ENCODE results near the gene PPIE. TPM values are rescaled to one million over a fixed set of nuclear protein-coding genes. Genes with fewer than 3 reads are reported as not detected.

The PPIE gene
- total RNA-seq = 10 to 100 TPM; 26.6 to 35.6 (median 29.8) TPM

- TF ChIP-seq CTCF (IDR thresholded peaks at IDR 0.05; ENCODE audit: low read depth) = no peak
These were observed at the start of gene PPIE for GRCh38 chr1:39738622-39739366. PPIE (plus strand) TSS chr1:39738882; CDS start chr1:39738901, 19 bp downstream.

GRCh38 chr1:39689214-39689613, 49.5 kb upstream of the PPIE start:
- TF ChIP-seq CTCF (IDR thresholded peaks at IDR 0.05; ENCODE audit: low read depth) = no peak

GRCh38 chr1:39689635-39690034, 49.0 kb upstream of the PPIE start:
- TF ChIP-seq CTCF (IDR thresholded peaks at IDR 0.05; ENCODE audit: low read depth) = no peak

GRCh38 chr1:39690225-39690624, 48.5 kb upstream of the PPIE start:
- no peak for TF ChIP-seq CTCF (IDR thresholded peaks at IDR 0.05; ENCODE audit: low read depth)

GRCh38 chr1:39690794-39691382, 47.8 kb upstream of the PPIE start:
- TF ChIP-seq CTCF (IDR thresholded peaks at IDR 0.05; ENCODE audit: low read depth) = no peak

GRCh38 chr1:39691383-39692151, 47.1 kb upstream of the PPIE start, which contains the start of gene HPCAL4:
HPCAL4 (minus strand) TSS chr1:39691433; CDS start chr1:39684603, 6,830 bp downstream.
- no peak for TF ChIP-seq CTCF (IDR thresholded peaks at IDR 0.05; ENCODE audit: low read depth)
